HepG2 (cell line): ENCODE measurements around the gene SLC4A2. TPM values are rescaled to one million over a fixed set of nuclear protein-coding genes. Genes with fewer than 3 reads are reported as not detected.
A peak's percentile ranks its signal among the peaks of the same experiment; 100 is the strongest.

Source experiments
- ATAC-seq: fragments of 200-7000 bp; cut with Tn5 transposase; 3 replicates; pipeline ENCODE4 v1.9.1; 2020; ENCODE audit warnings: mild to moderate bottlenecking, moderate library complexity
- BruUV-seq: library from RNA; stranded (reverse); fragments of 400-500 nt; replicated peaks from 2 replicates; lab custom pipeline; 2021; lab: Mats Ljungman, UMichigan
- CTCF ChIA-PET: fragments of 300-600 bp; formaldehyde crosslinking; extraction: SDS; loops from one replicate; lab custom pipeline; 2021; ENCODE audit warnings: low total read pairs, inconsistent platforms, low intra/inter-chr PET ratio; lab: Yijun Ruan, JAX
- POLR2A ChIA-PET: fragments of 350-600 bp; sonication (Branson Sonifier 250); formaldehyde crosslinking; loops from one replicate; lab custom pipeline; 2020; ENCODE audit warnings: antibody characterized with exemption, inconsistent platforms; lab: Yijun Ruan, JAX
- DNase-seq: peaks from one replicate; pipeline ENCODE4 v3.0.0-alpha.2; 2015; ENCODE audit warnings: low spot score
- FAIRE-seq: peaks from 3 replicates; lab custom pipeline; 2011; peaks lifted over from hg19 to GRCh38; lab: Jason Lieb, UNC
- H2AFZ ChIP-seq: one replicate; pipeline ENCODE4 v1.6.1; 2011; ENCODE audit warnings: low read length, inconsistent platforms
- H3K27ac ChIP-seq: fragments of 300-600 bp; 3 replicates; pipeline ENCODE4 v1.8.0; 2011; ENCODE audit warnings: mixed run types, mild to moderate bottlenecking, mixed read lengths, low read length, inconsistent platforms; ENCODE audit not compliant: insufficient read depth; ENCODE audit errors: extremely low read length
- H3K27me3 ChIP-seq, 2 experiments: fragments of 200-600 bp in 1 of 2; 2 replicates in 1 of 2; 3 replicates in 1 of 2; pipeline versions ENCODE4 v1.6.0 to v1.8.0; 2011; ENCODE audit warnings: low read length in 2 of 2, mild to moderate bottlenecking in 2 of 2, moderate library complexity in 2 of 2, inconsistent platforms in 1 of 2; ENCODE audit not compliant: insufficient read depth in 2 of 2, control insufficient read depth in 1 of 2
- H3K36me3 ChIP-seq, 2 experiments: fragments of 200-600 bp in 1 of 2; replicated peaks in 1 of 2; 2 replicates in 1 of 2; 3 replicates in 1 of 2; pipeline versions ENCODE4 v1.5.1 to v1.8.0; 2011; ENCODE audit warnings: low read length in 2 of 2, inconsistent platforms in 1 of 2; ENCODE audit not compliant: insufficient read depth in 2 of 2, control insufficient read depth in 1 of 2
- H3K4me1 ChIP-seq: 2 replicates; pipeline ENCODE4 v1.5.1; 2012; ENCODE audit warnings: low read length, inconsistent platforms; ENCODE audit not compliant: insufficient read depth
- H3K4me2 ChIP-seq: 2 replicates; pipeline ENCODE4 v1.6.0; 2011; ENCODE audit warnings: low read depth, low read length, inconsistent platforms
- H3K4me3 ChIP-seq, 3 experiments: fragments of 200-600 bp in 1 of 3; sonication (generic), shearing (Covaris generic) in 1 of 3; replicated peaks in 1 of 3; 2 replicates each; pipeline ENCODE4 v1.5.1; 2011 to 2016; ENCODE audit warnings: low read length in 3 of 3, inconsistent platforms in 2 of 3, low read depth in 2 of 3, mild to moderate bottlenecking in 2 of 3, control low read depth in 1 of 3, mixed read lengths in 1 of 3; ENCODE audit not compliant: insufficient read depth in 1 of 3
- H3K79me2 ChIP-seq: one replicate; pipeline ENCODE4 v1.6.1; 2011; ENCODE audit warnings: low read length, inconsistent platforms; ENCODE audit not compliant: insufficient read depth
- H3K9ac ChIP-seq: 2 replicates; pipeline ENCODE4 v1.6.0; 2011; ENCODE audit warnings: mild to moderate bottlenecking, low read depth, low read length, inconsistent platforms; ENCODE audit not compliant: insufficient read depth
- H3K9me3 ChIP-seq: 2 replicates; pipeline ENCODE4 v1.5.1; 2012; ENCODE audit warnings: mild to moderate bottlenecking, low read length
- H4K20me1 ChIP-seq: 2 replicates; pipeline ENCODE4 v1.6.0; 2011; ENCODE audit warnings: inconsistent platforms, mild to moderate bottlenecking, low read length, moderate library complexity; ENCODE audit not compliant: insufficient read depth
- ATF2 ChIP-seq: sonication (generic); formaldehyde crosslinking; IDR thresholded peaks from 2 replicates; pipeline ENCODE4 v1.4.0; 2020; ENCODE audit warnings: missing genetic modification reagents
- BCL3 ChIP-seq: sonication (generic); formaldehyde crosslinking; IDR thresholded peaks from 2 replicates; pipeline ENCODE4 v1.5.1; 2020; ENCODE audit warnings: mild to moderate bottlenecking, missing genetic modification reagents, moderate library complexity
- GPN1 ChIP-seq: sonication (generic); formaldehyde crosslinking; IDR thresholded peaks from 2 replicates; pipeline ENCODE4 v1.5.1; 2020; ENCODE audit warnings: missing genetic modification reagents, borderline replicate concordance
- HOXA7 ChIP-seq: sonication (generic); formaldehyde crosslinking; IDR thresholded peaks from 2 replicates; pipeline ENCODE4 v1.8.1; 2022; ENCODE audit warnings: mild to moderate bottlenecking, missing genetic modification reagents, moderate library complexity
- KDM2A ChIP-seq: sonication (generic); formaldehyde crosslinking; IDR thresholded peaks from 2 replicates; pipeline ENCODE4 v1.4.0; 2020; ENCODE audit warnings: low read depth, missing genetic modification reagents, borderline replicate concordance
- MAFK ChIP-seq, 2 experiments: IDR thresholded peaks in 1 of 2; conservative IDR thresholded peaks in 1 of 2; 2 replicates each; pipeline ENCODE4 v1.6.1; 2011; ENCODE audit warnings: improper control_type of control experiment in 2 of 2, low read length in 2 of 2
- MXD1 ChIP-seq: sonication (generic); formaldehyde crosslinking; IDR thresholded peaks from 2 replicates; pipeline ENCODE4 v1.4.0; 2020; ENCODE audit warnings: mild to moderate bottlenecking, missing genetic modification reagents
- POLR2A ChIP-seq, 2 experiments: IDR thresholded peaks; 2 replicates each; pipeline ENCODE4 v1.6.1; 2011; ENCODE audit warnings: low read depth in 2 of 2, low read length in 2 of 2, mild to moderate bottlenecking in 1 of 2, moderate library complexity in 1 of 2; ENCODE audit not compliant: insufficient read depth in 1 of 2
- RBM22 ChIP-seq: fragments of 200-400 bp; formaldehyde crosslinking; optimal IDR thresholded peaks from 2 replicates; pipeline ENCODE3; 2017; ENCODE audit warnings: mild to moderate bottlenecking, low read length, moderate library complexity
- SAP130 ChIP-seq: IDR thresholded peaks from 2 replicates; pipeline ENCODE4 v1.6.1; 2016; ENCODE audit warnings: low read depth
- SSRP1 ChIP-seq: IDR thresholded peaks from 2 replicates; pipeline ENCODE4 v1.6.1; 2016; ENCODE audit warnings: control low read depth
- TARDBP ChIP-seq: sonication (generic); formaldehyde crosslinking; IDR thresholded peaks from 2 replicates; pipeline ENCODE4 v1.8.0; 2022; ENCODE audit warnings: mild to moderate bottlenecking, missing genetic modification reagents
- TBP ChIP-seq: sonication (generic); formaldehyde crosslinking; IDR thresholded peaks from 2 replicates; pipeline ENCODE4 v1.5.0; 2020; ENCODE audit warnings: missing genetic modification reagents
- TRIM22 ChIP-seq: fragments of 450-650 bp; IDR thresholded peaks from 2 replicates; pipeline ENCODE4 v1.6.1; 2017
- ZBTB4 ChIP-seq: sonication (generic); formaldehyde crosslinking; IDR thresholded peaks from 2 replicates; pipeline ENCODE4 v1.4.0; 2020; ENCODE audit warnings: missing genetic modification reagents, mild to moderate bottlenecking, borderline replicate concordance
- ZFP41 ChIP-seq: sonication (generic); formaldehyde crosslinking; IDR thresholded peaks from 2 replicates; pipeline ENCODE4 v1.4.0; 2020; ENCODE audit warnings: mild to moderate bottlenecking, missing genetic modification reagents, borderline replicate concordance
- ZNF891 ChIP-seq: sonication (generic); formaldehyde crosslinking; IDR thresholded peaks from 2 replicates; pipeline ENCODE4 v1.5.0; 2020; ENCODE audit warnings: mild to moderate bottlenecking, missing genetic modification reagents
- WGBS: methylation state at CpG from one replicate; pipeline ENCODE4 v1.1.6; 2017; ENCODE audit warnings: low lambda C conversion rate; 5-methylcytosine and 5-hydroxymethylcytosine counted together
- in situ Hi-C: cut with HindIII; loops from 2 replicates; pipeline ENCODE4 v1.10.0; 2017; ENCODE audit warnings: low pct_unique_long_range_greater_than_20kb; ENCODE audit not compliant: extremely low pct_ligation_motif_present
- intact Hi-C: fragments of 100-400 bp; cut with micrococcal nuclease; formaldehyde crosslinking; loops from one replicate; pipeline ENCODE4 v1.10.0; 2022; ENCODE audit not compliant: unreplicated experiment
- polyA plus RNA-seq, 8 experiments: library from polyadenylated mRNA; depleted of rRNA in 3 of 8; stranded (reverse) in 7 of 8; unstranded in 1 of 8; fragments of >200 nt; fragmentation: Illumina TruSeq in 4 of 8; extraction: Trizol in 4 of 8; gene quantifications; 2 replicates each; pipeline versions ENCODE4 v1.2.1 to v1.2.3, GENCODE V29; 2011 to 2016; ENCODE audit warnings: low read depth in 4 of 8, missing spikeins in 1 of 8, mixed read lengths in 1 of 8; ENCODE audit not compliant: insufficient read depth in 1 of 8
- total RNA-seq, 5 experiments: library from RNA; depleted of rRNA; stranded (reverse); fragments of >200 nt; fragmentation: Illumina TruSeq; extraction: Trizol; gene quantifications; 2 replicates each; pipeline ENCODE4 v1.2.3, GENCODE V29; 2016; ENCODE audit warnings: low read depth in 1 of 5

Gene SLC4A2
- total and polyA plus RNA-seq, 2 of the 13 experiments (the other 11 are each of a cell fraction or from before 2014, with no cell fraction given) = 51.9 to 73.4 TPM

- peaks cover 19 to 55% of the 10 kb centered on the region in 2 experiments for H3K36me3 ChIP-seq
- in situ Hi-C loops (loop anchor here (10.0 kb wide), 1 partner anchor 181 kb away; no protein-coding TSS in a partner anchor), intact Hi-C loops (no loop called here)
- no peaks in the 10 kb centered on the region for H3K9me3 ChIP-seq
- no TSS peak for BruUV-seq
- no peak overlapping the region for H2AFZ ChIP-seq
- DNase-seq = peak; percentile 65
- H4K20me1 ChIP-seq = peaks cover 6% of the 10 kb centered on the region; the same call in 1 of the 2 replicates
- H3K4me1 ChIP-seq = no peaks in the 10 kb centered on the region
- FAIRE-seq = peak; percentile 77
- no peak overlapping the region for H3K4me2 ChIP-seq
- no peak overlapping the region for H3K27ac ChIP-seq
- H3K9ac ChIP-seq = no peak overlapping the region
- no peaks in the 10 kb centered on the region for H3K27me3 ChIP-seq
- WGBS = 80% methylated on average over 14 of the region's 24 CpGs
- no peak overlapping the region for H3K4me3 ChIP-seq
- CTCF ChIA-PET = interaction anchor here (1.1 to 3.1 kb wide), 4 partner anchors 48 to 179 kb away, joined by 3 to 67 read pairs (median 10); no protein-coding TSS in a partner anchor
- POLR2A ChIA-PET = interaction anchor here (1.0 kb wide), 2 partner anchors 15 to 61 kb away, joined by 3 read pairs; no protein-coding TSS in a partner anchor
- peak; percentile 92 for ATAC-seq
- no peaks in the 10 kb centered on the region for H3K79me2 ChIP-seq
- TF ChIP-seq TRIM22 (no peak), ZFP41 (CRISPR knock-in tag) (no peak), KDM2A (CRISPR knock-in tag) (no peak), POLR2A (IDR thresholded peaks at IDR 0.05; ENCODE audit: insufficient read depth in 1 of 2, low read depth in 2 of 2, low read length in 2 of 2) (no peak), RBM22 (peak; percentile 91), ATF2 (CRISPR knock-in tag) (no peak), HOXA7 (CRISPR knock-in tag) (no peak), ZBTB4 (CRISPR knock-in tag) (peak; percentile 74), GPN1 (CRISPR knock-in tag) (no peak), BCL3 (CRISPR knock-in tag) (no peak), TARDBP (CRISPR knock-in tag) (no peak), MAFK (conservative IDR thresholded peaks at IDR 0.05 in 1 of 2, IDR thresholded peaks at IDR 0.05 in 1 of 2; ENCODE audit: low read length in 2 of 2) (no peak), SAP130 (CRISPR knock-in tag) (peak; percentile 22; the same call in 1 of the 2 replicates), TBP (CRISPR knock-in tag) (no peak), MXD1 (CRISPR knock-in tag) (no peak), SSRP1 (CRISPR knock-in tag) (no peak), ZNF891 (CRISPR knock-in tag) (no peak)
These were observed 64.6 kb downstream of the SLC4A2 start for GRCh38 chr7:151123822-151124464.
